Endothelial cell of umbilical vein (primary cell): ENCODE results near the gene CTSD. TPM values are rescaled to one million over a fixed set of nuclear protein-coding genes. Genes with fewer than 3 reads are reported as not detected.

Experiments used
- BruUV-seq: library from RNA; stranded (reverse); fragments of 400-500 nt; replicated peaks from 2 replicates; lab custom pipeline; 2021; lab: Mats Ljungman, UMichigan
- CTCF ChIA-PET: fragments of 300-600, 350-600 bp; sonication (Branson Sonifier 250); formaldehyde crosslinking; loops from one replicate; lab custom pipeline; 2021; ENCODE audit warnings: antibody characterized with exemption, inconsistent platforms; lab: Charles Lee
- POLR2A ChIA-PET: fragments of 300-600, 350-600 bp; sonication (Branson Sonifier 250); formaldehyde crosslinking; loops from one replicate; lab custom pipeline; 2021; ENCODE audit warnings: antibody characterized with exemption, inconsistent platforms; lab: Charles Lee
- DNase-seq: peaks from one replicate; pipeline ENCODE4 v3.0.0-alpha.2; 2011; ENCODE audit warnings: low read depth, low spot score
- FAIRE-seq: peaks from 2 replicates; lab custom pipeline; 2011; peaks lifted over from hg19 to GRCh38; lab: Jason Lieb, UNC
- H2AFZ ChIP-seq: 2 replicates; pipeline ENCODE4 v1.6.0; 2012; ENCODE audit warnings: low read depth, low read length, control low read depth, inconsistent platforms
- H3K27ac ChIP-seq: 2 replicates; pipeline ENCODE4 v1.5.1; 2011; ENCODE audit warnings: low read depth, mild to moderate bottlenecking, control low read depth, low read length, moderate library complexity; ENCODE audit not compliant: insufficient read depth
- H3K27me3 ChIP-seq, 2 experiments: 2 replicates each; pipeline versions ENCODE4 v1.6.0 to v1.6.1; 2011; ENCODE audit warnings: low read length in 2 of 2, mixed read lengths in 1 of 2; ENCODE audit not compliant: control insufficient read depth in 2 of 2, insufficient read depth in 2 of 2
- H3K36me3 ChIP-seq, 2 experiments: 2 replicates in 1 of 2; 3 replicates in 1 of 2; pipeline ENCODE4 v1.5.1; 2011; ENCODE audit warnings: low read length in 2 of 2, mild to moderate bottlenecking in 1 of 2, moderate library complexity in 1 of 2; ENCODE audit not compliant: control insufficient read depth in 2 of 2, insufficient read depth in 2 of 2; ENCODE audit errors: extremely low read depth in 1 of 2
- H3K4me1 ChIP-seq: 3 replicates; pipeline ENCODE4 v1.5.1; 2011; ENCODE audit warnings: mild to moderate bottlenecking, low read length; ENCODE audit not compliant: control insufficient read depth, insufficient read depth; ENCODE audit errors: extremely low read depth
- H3K4me2 ChIP-seq: 2 replicates; pipeline ENCODE4 v1.6.1; 2011; ENCODE audit warnings: low read length, control low read depth, mixed read lengths; ENCODE audit not compliant: insufficient read depth
- H3K4me3 ChIP-seq, 3 experiments: fragments of 200-600 bp in 1 of 3; sonication (generic), shearing (Covaris generic) in 1 of 3; replicated peaks in 1 of 3; 2 replicates each; pipeline ENCODE4 v1.5.1; 2011 to 2016; ENCODE audit warnings: control low read depth in 3 of 3, low read length in 3 of 3, mild to moderate bottlenecking in 2 of 3, inconsistent platforms in 1 of 3, low read depth in 1 of 3, moderate library complexity in 1 of 3; ENCODE audit not compliant: insufficient read depth in 1 of 3
- H3K79me2 ChIP-seq: 2 replicates; pipeline ENCODE4 v1.6.0; 2012; ENCODE audit warnings: low read length, inconsistent platforms; ENCODE audit not compliant: control insufficient read depth, insufficient read depth
- H3K9ac ChIP-seq: replicated peaks from 2 replicates; pipeline ENCODE3; 2011; ENCODE audit warnings: low read length, control low read depth; ENCODE audit not compliant: insufficient read depth; ENCODE audit errors: extremely low read depth
- H3K9me1 ChIP-seq: replicated peaks from 3 replicates; pipeline ENCODE4 v1.6.0; 2011; ENCODE audit warnings: mild to moderate bottlenecking, low read length; ENCODE audit not compliant: control insufficient read depth, insufficient read depth; ENCODE audit errors: extremely low read depth
- H3K9me3 ChIP-seq: replicated peaks from 2 replicates; pipeline ENCODE4 v1.5.1; 2012; ENCODE audit warnings: low read length, inconsistent platforms; ENCODE audit not compliant: control insufficient read depth, insufficient read depth
- H4K20me1 ChIP-seq: replicated peaks from 2 replicates; pipeline ENCODE3; 2011; ENCODE audit warnings: mild to moderate bottlenecking, low read length; ENCODE audit not compliant: control insufficient read depth, insufficient read depth; ENCODE audit errors: extremely low read depth
- EZH2 ChIP-seq: IDR thresholded peaks from 2 replicates; pipeline ENCODE4 v1.6.1; 2012; ENCODE audit warnings: borderline replicate concordance, low read depth, mild to moderate bottlenecking, moderate library complexity, low read length, inconsistent platforms; ENCODE audit not compliant: severe bottlenecking
- FOS ChIP-seq: IDR thresholded peaks from 2 replicates; pipeline ENCODE4 v1.6.1; 2011; ENCODE audit warnings: mild to moderate bottlenecking, low read length, moderate library complexity, borderline replicate concordance; ENCODE audit not compliant: insufficient read depth
- GATA2 ChIP-seq: IDR thresholded peaks from 2 replicates; pipeline ENCODE4 v1.7.0; 2011; ENCODE audit warnings: low read depth, mild to moderate bottlenecking, moderate library complexity, mixed read lengths, low read length; ENCODE audit not compliant: insufficient read length, insufficient read depth
- JUN ChIP-seq: IDR thresholded peaks from 2 replicates; pipeline ENCODE4 v1.6.1; 2011; ENCODE audit warnings: borderline replicate concordance, low read depth; ENCODE audit not compliant: insufficient read length, insufficient read depth
- MAX ChIP-seq: IDR thresholded peaks from 2 replicates; pipeline ENCODE4 v1.6.1; 2011; ENCODE audit not compliant: insufficient read depth, insufficient read length
- MYC ChIP-seq: IDR thresholded peaks from one replicate; pipeline ENCODE4 v1.6.1; 2011; ENCODE audit warnings: mild to moderate bottlenecking, low read depth, low read length
- POLR2A ChIP-seq: IDR thresholded peaks from 2 replicates; pipeline ENCODE4 v1.6.1; 2012; ENCODE audit warnings: low read depth, mild to moderate bottlenecking, control low read depth, low read length
- POLR2AphosphoS5 ChIP-seq: IDR thresholded peaks from 2 replicates; pipeline ENCODE4 v1.6.1; 2012; ENCODE audit warnings: low read depth, mild to moderate bottlenecking, control low read depth, low read length, moderate library complexity; ENCODE audit not compliant: insufficient read depth
- dilution Hi-C: fragments of 300-500 bp; cut with MboI; formaldehyde crosslinking; loops from one replicate; pipeline ENCODE4 v1.15.0; 2019; ENCODE audit warnings: low sequenced_read_pairs; ENCODE audit not compliant: extremely low pct_ligation_motif_present
- intact Hi-C: fragments of 100-400 bp; cut with micrococcal nuclease; formaldehyde crosslinking; loops from one replicate; pipeline ENCODE4 v1.10.0; 2022
- polyA plus RNA-seq, 4 experiments: library from polyadenylated mRNA; depleted of rRNA in 3 of 4; stranded (reverse) in 3 of 4; unstranded in 1 of 4; fragments of >200 nt; gene quantifications; 2 replicates each; pipeline versions ENCODE4 v1.2.1 to v1.2.3, GENCODE V29; 2011 to 2012; ENCODE audit warnings: missing spikeins in 1 of 4
- total RNA-seq: library from RNA; stranded (reverse); gene quantifications from 2 replicates; pipeline ENCODE4 v1.2.3, GENCODE V29; 2021
- TF ChIP-seq, protein P1 (sequence below), 2 donors: IDR thresholded peaks; 1 replicate in 1 of 2; 2 replicates in 1 of 2; pipeline ENCODE4 v1.5.1; 2011; ENCODE audit warnings: low read length in 2 of 2, mild to moderate bottlenecking in 2 of 2, moderate library complexity in 2 of 2, control low read depth in 1 of 2, inconsistent platforms in 1 of 2, low read depth in 1 of 2; ENCODE audit not compliant: insufficient read depth in 1 of 2; ENCODE audit errors: extremely low read depth in 1 of 2

CTSD gene
- total and polyA plus RNA-seq, 2 donors (not counting 3 experiments of a cell fraction or from before 2014, with no cell fraction given), result 215 to 248 TPM

- no peaks in the 10 kb centered on the region for H3K9me3 ChIP-seq
- H3K36me3 ChIP-seq, result peaks cover 0 to 17% of the 10 kb centered on the region in 2 experiments
- H3K9ac ChIP-seq, result no peak overlapping the region
- TF ChIP-seq, protein P1, sequence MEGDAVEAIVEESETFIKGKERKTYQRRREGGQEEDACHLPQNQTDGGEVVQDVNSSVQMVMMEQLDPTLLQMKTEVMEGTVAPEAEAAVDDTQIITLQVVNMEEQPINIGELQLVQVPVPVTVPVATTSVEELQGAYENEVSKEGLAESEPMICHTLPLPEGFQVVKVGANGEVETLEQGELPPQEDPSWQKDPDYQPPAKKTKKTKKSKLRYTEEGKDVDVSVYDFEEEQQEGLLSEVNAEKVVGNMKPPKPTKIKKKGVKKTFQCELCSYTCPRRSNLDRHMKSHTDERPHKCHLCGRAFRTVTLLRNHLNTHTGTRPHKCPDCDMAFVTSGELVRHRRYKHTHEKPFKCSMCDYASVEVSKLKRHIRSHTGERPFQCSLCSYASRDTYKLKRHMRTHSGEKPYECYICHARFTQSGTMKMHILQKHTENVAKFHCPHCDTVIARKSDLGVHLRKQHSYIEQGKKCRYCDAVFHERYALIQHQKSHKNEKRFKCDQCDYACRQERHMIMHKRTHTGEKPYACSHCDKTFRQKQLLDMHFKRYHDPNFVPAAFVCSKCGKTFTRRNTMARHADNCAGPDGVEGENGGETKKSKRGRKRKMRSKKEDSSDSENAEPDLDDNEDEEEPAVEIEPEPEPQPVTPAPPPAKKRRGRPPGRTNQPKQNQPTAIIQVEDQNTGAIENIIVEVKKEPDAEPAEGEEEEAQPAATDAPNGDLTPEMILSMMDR (IDR thresholded peaks at IDR 0.05; ENCODE audit: extremely low read depth in 1 of 2, insufficient read depth in 1 of 2, low read depth in 1 of 2, low read length in 2 of 2), result no peak
- no peak for TF ChIP-seq FOS
- no peak for TF ChIP-seq MYC
- no peak for TF ChIP-seq MAX
- no peak for TF ChIP-seq EZH2
- no peak for TF ChIP-seq POLR2AphosphoS5
- TF ChIP-seq GATA2, result no peak
- TF ChIP-seq JUN, result no peak
- TF ChIP-seq POLR2A, result no peak
- intact Hi-C loops (no loop called here), dilution Hi-C loops (no loop called here)
- H3K79me2 ChIP-seq, result no peaks in the 10 kb centered on the region
- CTCF ChIA-PET, result interaction anchor here (0.7 to 1.6 kb wide), 2 partner anchors 21 to 29 kb away, joined by 3 read pairs; no protein-coding TSS in a partner anchor
- H3K27me3 ChIP-seq, result peaks cover 15 to 16% of the 10 kb centered on the region in 2 experiments
- no peaks in the 10 kb centered on the region for H4K20me1 ChIP-seq
- H2AFZ ChIP-seq, result no peak overlapping the region
- POLR2A ChIA-PET, result no interaction called here
- no peak overlapping the region for H3K4me2 ChIP-seq
- no peaks in the 10 kb centered on the region for H3K9me1 ChIP-seq
- FAIRE-seq (no peak), DNase-seq (no peak)
- H3K4me3 ChIP-seq, result no peak overlapping the region
- no peak overlapping the region for H3K27ac ChIP-seq
- no TSS peak for BruUV-seq
- no peaks in the 10 kb centered on the region for H3K4me1 ChIP-seq
These were observed 11.5 kb downstream of the CTSD start for GRCh38 chr11:1751999-1752906.
